Esophagus squamous epithelium (tissue), 4 donors: ENCODE data around the gene SAPCD2.

Experiments
- POLR2A ChIP-seq, 4 donors: fragments of 450-650 bp; IDR thresholded peaks; one replicate each; pipeline ENCODE4 v1.6.1; 2017; ENCODE audit warnings: antibody characterized with exemption in 4 of 4, mild to moderate bottlenecking in 4 of 4, moderate library complexity in 3 of 4
- TF ChIP-seq, protein P1 (sequence below), 6 experiments: fragments of 450-650 bp in 4 of 6; fragments of 200-600 bp in 2 of 6; sonication (generic) in 2 of 6; IDR thresholded peaks; one replicate each; pipeline ENCODE4 v1.5.1; 2016 to 2019; ENCODE audit warnings: antibody characterized with exemption in 6 of 6, mild to moderate bottlenecking in 4 of 6, moderate library complexity in 4 of 6

DNA sequence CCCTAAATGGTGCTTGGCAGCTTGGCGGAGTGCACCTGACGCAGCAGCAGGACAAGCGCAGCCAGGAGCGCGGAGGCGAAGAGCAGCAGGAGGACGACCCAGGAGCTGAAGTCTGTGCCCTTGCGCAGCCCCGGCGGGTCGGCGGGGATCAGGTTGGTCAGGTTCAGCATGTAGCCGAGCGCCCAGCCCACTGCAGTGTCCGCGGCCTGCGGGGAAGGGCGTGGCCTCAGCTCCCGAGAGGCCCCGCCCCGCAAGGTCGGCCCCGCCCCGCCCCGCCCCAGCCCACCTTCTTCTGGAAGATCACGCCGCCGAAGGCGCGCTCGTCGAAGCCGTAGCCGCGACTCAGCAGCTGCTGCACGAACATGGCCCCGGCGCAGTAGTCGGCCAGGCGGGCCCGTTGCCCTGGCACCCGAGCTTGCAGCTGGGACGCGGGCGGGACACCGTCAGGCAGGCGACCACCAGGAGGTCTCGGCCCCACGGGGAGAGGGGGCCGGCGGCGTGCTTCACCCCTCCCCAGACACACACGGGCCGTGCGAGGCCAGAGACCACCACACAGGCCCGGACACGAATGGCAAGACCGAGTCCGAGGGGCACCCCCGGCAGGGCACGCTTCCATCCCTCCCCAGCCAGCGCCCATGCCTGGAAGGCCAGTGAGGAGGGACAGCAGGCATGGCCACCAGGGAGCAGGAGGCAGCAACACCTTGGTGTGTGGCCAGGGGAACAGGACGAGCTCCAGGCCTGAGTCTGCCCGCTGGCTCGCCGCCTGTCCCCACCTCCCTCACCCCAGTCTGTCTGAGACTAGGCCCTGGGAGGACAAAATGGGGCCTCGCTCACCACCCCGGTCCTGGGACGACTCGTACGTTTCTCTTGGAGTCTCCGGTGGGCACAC is 21.5 kb downstream of the SAPCD2 start:
- TF ChIP-seq, protein P1, sequence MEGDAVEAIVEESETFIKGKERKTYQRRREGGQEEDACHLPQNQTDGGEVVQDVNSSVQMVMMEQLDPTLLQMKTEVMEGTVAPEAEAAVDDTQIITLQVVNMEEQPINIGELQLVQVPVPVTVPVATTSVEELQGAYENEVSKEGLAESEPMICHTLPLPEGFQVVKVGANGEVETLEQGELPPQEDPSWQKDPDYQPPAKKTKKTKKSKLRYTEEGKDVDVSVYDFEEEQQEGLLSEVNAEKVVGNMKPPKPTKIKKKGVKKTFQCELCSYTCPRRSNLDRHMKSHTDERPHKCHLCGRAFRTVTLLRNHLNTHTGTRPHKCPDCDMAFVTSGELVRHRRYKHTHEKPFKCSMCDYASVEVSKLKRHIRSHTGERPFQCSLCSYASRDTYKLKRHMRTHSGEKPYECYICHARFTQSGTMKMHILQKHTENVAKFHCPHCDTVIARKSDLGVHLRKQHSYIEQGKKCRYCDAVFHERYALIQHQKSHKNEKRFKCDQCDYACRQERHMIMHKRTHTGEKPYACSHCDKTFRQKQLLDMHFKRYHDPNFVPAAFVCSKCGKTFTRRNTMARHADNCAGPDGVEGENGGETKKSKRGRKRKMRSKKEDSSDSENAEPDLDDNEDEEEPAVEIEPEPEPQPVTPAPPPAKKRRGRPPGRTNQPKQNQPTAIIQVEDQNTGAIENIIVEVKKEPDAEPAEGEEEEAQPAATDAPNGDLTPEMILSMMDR (IDR thresholded peaks at IDR 0.05) = peak in 1 of 6 experiments; percentile 7
- no peak for TF ChIP-seq POLR2A (IDR thresholded peaks at IDR 0.05)
